Measurements from ENCODE around the gene RAET1L. TPM values are rescaled to one million over a fixed set of nuclear protein-coding genes. Genes with fewer than 3 reads are reported as not detected.

The RAET1L gene
- total and polyA plus RNA-seq, 10 of the 15 experiments (the other 5 are each of a cell fraction or from before 2014, with no cell fraction given) = not detected

GRCh38 chr6:149983145-149983544 lies 42.2 kb downstream of the RAET1L start:
- H3K9me3 ChIP-seq (replicated peaks; ENCODE audit: control insufficient read depth, insufficient read depth, low read length) = no peaks in the 10 kb centered on the region
- H3K4me3 ChIP-seq = no peak overlapping the region
- POLR2A ChIA-PET = interaction anchor here (0.6 kb wide), 2 partner anchors 11 to 422 kb away, joined by 3 to 4 read pairs; no protein-coding TSS in a partner anchor
- H3K79me2 ChIP-seq (ENCODE audit: control insufficient read depth, insufficient read depth, low read length) = no peaks in the 10 kb centered on the region
- SMC1A ChIA-PET (ENCODE audit: uncharacterized antibody, unreplicated experiment) = no interaction called here
- H3K27me3 ChIP-seq (replicated peaks in 1 of 2; ENCODE audit: control insufficient read depth in 2 of 2, insufficient read depth in 2 of 2, low read length in 1 of 2) = peaks cover under 1 to 3% of the 10 kb centered on the region in 2 experiments; a peak in 3 of 4 replicates
- no peaks in the 10 kb centered on the region for H4K20me1 ChIP-seq (ENCODE audit: control insufficient read depth, insufficient read depth)
- DNase-seq (ENCODE audit: low read depth, low spot score) (no peak), ATAC-seq (no peak), FAIRE-seq (no peak)
- CTCF ChIA-PET = no interaction called here
- RAD21 ChIA-PET (ENCODE audit: unreplicated experiment) = no interaction called here
- H3K27ac ChIP-seq (ENCODE audit: control insufficient read depth, insufficient read depth) = no peak overlapping the region
- 49% methylated on average over 9 of the region's 9 CpGs for WGBS (ENCODE audit: insufficient coverage, insufficient replicate concordance, low lambda C conversion rate, missing lambda C conversion rate)
- intact Hi-C loops (cut with micrococcal nuclease; ENCODE audit: unreplicated experiment) = no loop called here
- no peak overlapping the region for H3K9ac ChIP-seq (ENCODE audit: control insufficient read depth, insufficient read depth, low read length)
- H2AFZ ChIP-seq (ENCODE audit: control insufficient read depth, low read depth, low read length) = no peak overlapping the region
- no TSS peak for BruUV-seq (replicated peaks)
- in situ Hi-C loops (cut with MboI) = no loop called here
- no peaks in the 10 kb centered on the region for H3K36me3 ChIP-seq (ENCODE audit: control insufficient read depth in 2 of 2, insufficient read depth in 2 of 2, low read length in 1 of 2)
- no peak for TF ChIP-seq CBX5 (IDR thresholded peaks at IDR 0.05; ENCODE audit: low read depth)
- no peak for TF ChIP-seq RAD21 (IDR thresholded peaks at IDR 0.05; ENCODE audit: insufficient read depth, low read depth, low read length)
- no peak for TF ChIP-seq WRNIP1 (IDR thresholded peaks at IDR 0.05; ENCODE audit: borderline replicate concordance, low read depth, low read length)
- H3K4me2 ChIP-seq (ENCODE audit: control insufficient read depth, insufficient read depth) = no peak overlapping the region
- no peaks in the 10 kb centered on the region for H3K4me1 ChIP-seq (ENCODE audit: control insufficient read depth, insufficient read depth, low read length)

- ChIA-PET RAD21 (ENCODE audit: unreplicated experiment) (no interaction called here), POLR2A (no interaction called here), SMC1A (ENCODE audit: uncharacterized antibody, unreplicated experiment) (no interaction called here), CTCF (interaction anchor here (1.6 kb wide), 1 partner anchor 38 kb away, joined by 6 read pairs; no protein-coding TSS in a partner anchor)
- ATAC-seq (no peak), FAIRE-seq (no peak), DNase-seq (ENCODE audit: low read depth, low spot score) (no peak)
- H3K27ac ChIP-seq (ENCODE audit: control insufficient read depth, insufficient read depth) = no peak overlapping the region
- H3K9me3 ChIP-seq (replicated peaks; ENCODE audit: control insufficient read depth, insufficient read depth, low read length) = no peaks in the 10 kb centered on the region
- intact Hi-C loops (cut with micrococcal nuclease; ENCODE audit: unreplicated experiment) = no loop called here
- H2AFZ ChIP-seq (ENCODE audit: control insufficient read depth, low read depth, low read length) = no peak overlapping the region
- H3K4me3 ChIP-seq = no peak overlapping the region
- no TSS peak for BruUV-seq (replicated peaks)
- H3K4me2 ChIP-seq (ENCODE audit: control insufficient read depth, insufficient read depth) = no peak overlapping the region
- in situ Hi-C loops (cut with MboI) = no loop called here
- no peaks in the 10 kb centered on the region for H4K20me1 ChIP-seq (ENCODE audit: control insufficient read depth, insufficient read depth)
- no peak overlapping the region for H3K9ac ChIP-seq (ENCODE audit: control insufficient read depth, insufficient read depth, low read length)
- H3K79me2 ChIP-seq (ENCODE audit: control insufficient read depth, insufficient read depth, low read length) = no peaks in the 10 kb centered on the region
- 27% methylated on average over 6 of the region's 6 CpGs for WGBS (ENCODE audit: insufficient coverage, insufficient replicate concordance, low lambda C conversion rate, missing lambda C conversion rate)
- no peak for TF ChIP-seq EED (IDR thresholded peaks at IDR 0.05; ENCODE audit: low read depth)
- TF ChIP-seq MYC (IDR thresholded peaks at IDR 0.05; ENCODE audit: insufficient read depth, insufficient read length, insufficient replicate concordance, low read length, severe bottlenecking) = no peak
- no peak for TF ChIP-seq RAD51 (IDR thresholded peaks at IDR 0.05)
- TF ChIP-seq SPI1 (IDR thresholded peaks at IDR 0.05; ENCODE audit: borderline replicate concordance, insufficient read depth, low read depth, low read length) = no peak
- TF ChIP-seq NFXL1 (IDR thresholded peaks at IDR 0.05; ENCODE audit: borderline replicate concordance) = no peak
- TF ChIP-seq ZNF207 (IDR thresholded peaks at IDR 0.05; ENCODE audit: borderline replicate concordance) = no peak
- no peak for TF ChIP-seq MXI1 (IDR thresholded peaks at IDR 0.05; ENCODE audit: low read depth, low read length)
- TF ChIP-seq POLR2A (IDR thresholded peaks at IDR 0.05; ENCODE audit: low read depth, low read length) = no peak
- no peak for TF ChIP-seq KDM1A (IDR thresholded peaks at IDR 0.05; ENCODE audit: borderline replicate concordance)
- TF ChIP-seq TCF3 (IDR thresholded peaks at IDR 0.05; ENCODE audit: borderline replicate concordance, insufficient read depth, low read depth, low read length) = no peak
- no peaks in the 10 kb centered on the region; a peak in 2 of 4 replicates for H3K27me3 ChIP-seq (replicated peaks in 1 of 2; ENCODE audit: control insufficient read depth in 2 of 2, insufficient read depth in 2 of 2, low read length in 1 of 2)
- H3K4me1 ChIP-seq (ENCODE audit: control insufficient read depth, insufficient read depth, low read length) = no peaks in the 10 kb centered on the region
- no peaks in the 10 kb centered on the region for H3K36me3 ChIP-seq (ENCODE audit: control insufficient read depth in 2 of 2, insufficient read depth in 2 of 2, low read length in 1 of 2)
Measured at GRCh38 chr6:149979293-149979692, 46.0 kb downstream of the RAET1L start.
